Muscle layer of colon (tissue), 2 donors: Measurements from ENCODE around the gene TCF12.

ENCODE experiments used
- H3K27ac ChIP-seq: one replicate; pipeline ENCODE4 v1.7.0; 2013; ENCODE audit warnings: low read depth, mild to moderate bottlenecking, low read length, moderate library complexity
- H3K27me3 ChIP-seq, 2 donors: one replicate each; pipeline ENCODE4 v1.7.0; 2013; ENCODE audit warnings: low read length in 2 of 2, mild to moderate bottlenecking in 2 of 2; ENCODE audit not compliant: insufficient read depth in 2 of 2, control insufficient read depth in 1 of 2
- H3K36me3 ChIP-seq: one replicate; pipeline ENCODE4 v1.7.0; 2013; ENCODE audit warnings: mild to moderate bottlenecking, low read length; ENCODE audit not compliant: insufficient read depth
- H3K4me1 ChIP-seq: one replicate; pipeline ENCODE4 v1.7.0; 2013; ENCODE audit warnings: mild to moderate bottlenecking, low read length; ENCODE audit not compliant: insufficient read depth
- H3K4me3 ChIP-seq, 2 donors: one replicate each; pipeline ENCODE4 v1.7.0; 2013; ENCODE audit warnings: low read length in 2 of 2, low read depth in 1 of 2, mild to moderate bottlenecking in 1 of 2, moderate library complexity in 1 of 2
- H3K9ac ChIP-seq: one replicate; pipeline ENCODE4 v1.7.0; 2013; ENCODE audit warnings: low read length
- H3K9me3 ChIP-seq: one replicate; pipeline ENCODE4 v1.7.0; 2013; ENCODE audit warnings: mild to moderate bottlenecking, low read length
- donor health status: abdominal sarcoma.
- donor health status: Adenocarcinoma of cecum.

TCF12 gene

GRCh38 chr15:57284535-57284934 lies 366.1 kb downstream of the TCF12 start:
- no peaks in the 10 kb centered on the region for H3K9me3 ChIP-seq
- H3K27ac ChIP-seq: no peak overlapping the region
- H3K4me3 ChIP-seq: no peak overlapping the region
- H3K36me3 ChIP-seq: peaks cover 17% of the 10 kb centered on the region
- H3K4me1 ChIP-seq: no peaks in the 10 kb centered on the region
- H3K9ac ChIP-seq: no peak overlapping the region
- no peaks in the 10 kb centered on the region for H3K27me3 ChIP-seq

- Histone ChIP-seq H3K9ac (no peak overlapping the region), H3K27me3 (no peaks in the 10 kb centered on the region), H3K27ac (no peak overlapping the region), H3K9me3 (no peaks in the 10 kb centered on the region), H3K36me3 (peaks cover 17% of the 10 kb centered on the region), H3K4me1 (no peaks in the 10 kb centered on the region), H3K4me3 (no peak overlapping the region)
These were observed 366.9 kb downstream of the TCF12 start for GRCh38 chr15:57285386-57285785.

DNA sequence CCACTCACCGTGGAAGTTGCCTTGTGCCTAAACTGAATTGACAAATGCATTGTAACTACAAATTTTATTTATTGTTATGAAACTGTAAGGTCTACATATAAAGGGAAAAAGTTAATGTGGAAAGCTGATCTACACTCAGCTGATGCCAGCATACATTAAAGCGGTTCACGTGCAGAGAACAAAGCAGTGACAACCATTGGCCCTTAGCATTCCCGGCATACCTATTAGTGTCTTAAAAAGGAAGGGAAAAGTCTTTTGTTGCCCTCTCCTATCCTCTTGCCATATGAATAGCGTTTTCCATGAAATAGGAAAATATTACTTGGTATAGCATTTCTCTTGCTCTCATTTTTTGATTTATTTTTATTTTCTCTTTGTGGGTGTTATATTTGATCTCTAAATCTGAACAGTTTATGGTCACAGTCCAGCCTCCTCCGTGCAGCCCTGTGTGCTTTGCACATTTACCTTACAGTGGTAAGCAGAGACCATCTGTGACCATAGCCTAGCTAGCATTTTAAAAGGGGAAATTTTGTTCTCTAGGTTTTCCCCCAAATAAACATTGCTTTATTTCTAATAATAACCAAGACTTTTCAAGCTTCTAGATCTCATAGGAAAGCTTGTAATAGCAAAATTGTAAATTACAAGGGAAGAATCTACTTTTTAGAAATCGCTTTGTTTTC lies 368.1 kb downstream of the TCF12 start:
- no peak overlapping the region for H3K27ac ChIP-seq
- no peaks in the 10 kb centered on the region for H3K4me1 ChIP-seq
- H3K27me3 ChIP-seq: no peaks in the 10 kb centered on the region
- no peaks in the 10 kb centered on the region for H3K9me3 ChIP-seq
- H3K4me3 ChIP-seq: no peak overlapping the region
- peaks cover 17% of the 10 kb centered on the region for H3K36me3 ChIP-seq
- H3K9ac ChIP-seq: no peak overlapping the region

GRCh38 chr15:57287123-57287521 lies 368.7 kb downstream of the TCF12 start:
- H3K4me3 ChIP-seq: no peak overlapping the region
- peaks cover 17% of the 10 kb centered on the region for H3K36me3 ChIP-seq
- no peaks in the 10 kb centered on the region for H3K27me3 ChIP-seq
- no peaks in the 10 kb centered on the region for H3K4me1 ChIP-seq
- no peaks in the 10 kb centered on the region for H3K9me3 ChIP-seq
- no peak overlapping the region for H3K27ac ChIP-seq
- H3K9ac ChIP-seq: no peak overlapping the region

GRCh38 chr15:57288926-57289580 lies 370.6 kb downstream of the TCF12 start:
- Histone ChIP-seq H3K9ac (no peak overlapping the region), H3K27ac (no peak overlapping the region), H3K4me1 (no peaks in the 10 kb centered on the region), H3K9me3 (no peaks in the 10 kb centered on the region), H3K36me3 (peaks cover 13% of the 10 kb centered on the region), H3K4me3 (no peak overlapping the region), H3K27me3 (no peaks in the 10 kb centered on the region)

DNA sequence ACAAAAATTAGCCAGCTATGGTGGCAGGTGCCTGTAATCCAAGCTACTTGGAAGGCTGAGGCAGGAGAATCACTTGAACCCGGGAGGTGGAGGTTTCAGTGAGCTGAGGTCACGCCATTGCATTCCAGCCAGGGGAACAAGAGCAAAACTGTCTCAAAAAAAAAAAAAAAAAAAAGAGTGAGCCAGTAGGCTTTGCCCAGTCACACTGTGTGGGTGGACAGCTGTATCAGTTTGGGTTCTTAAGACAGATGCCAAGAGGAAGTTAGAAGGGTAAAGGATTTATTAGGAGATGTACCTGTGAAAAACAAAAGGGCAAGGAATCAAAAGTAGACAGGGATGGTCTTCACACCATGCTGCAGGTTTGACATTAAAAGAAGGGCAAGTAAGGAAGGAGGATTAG lies 371.7 kb downstream of the TCF12 start:
- Histone ChIP-seq H3K9me3 (no peaks in the 10 kb centered on the region), H3K4me3 (no peak overlapping the region), H3K36me3 (peaks cover 10% of the 10 kb centered on the region), H3K4me1 (no peaks in the 10 kb centered on the region), H3K9ac (no peak overlapping the region), H3K27me3 (no peaks in the 10 kb centered on the region), H3K27ac (no peak overlapping the region)

GRCh38 chr15:57290826-57291225 lies 372.4 kb downstream of the TCF12 start:
- H3K27me3 ChIP-seq: no peaks in the 10 kb centered on the region
- H3K9ac ChIP-seq: no peak overlapping the region
- no peak overlapping the region for H3K4me3 ChIP-seq
- peaks cover 10% of the 10 kb centered on the region for H3K36me3 ChIP-seq
- no peaks in the 10 kb centered on the region for H3K9me3 ChIP-seq
- no peaks in the 10 kb centered on the region for H3K4me1 ChIP-seq
- H3K27ac ChIP-seq: no peak overlapping the region

DNA sequence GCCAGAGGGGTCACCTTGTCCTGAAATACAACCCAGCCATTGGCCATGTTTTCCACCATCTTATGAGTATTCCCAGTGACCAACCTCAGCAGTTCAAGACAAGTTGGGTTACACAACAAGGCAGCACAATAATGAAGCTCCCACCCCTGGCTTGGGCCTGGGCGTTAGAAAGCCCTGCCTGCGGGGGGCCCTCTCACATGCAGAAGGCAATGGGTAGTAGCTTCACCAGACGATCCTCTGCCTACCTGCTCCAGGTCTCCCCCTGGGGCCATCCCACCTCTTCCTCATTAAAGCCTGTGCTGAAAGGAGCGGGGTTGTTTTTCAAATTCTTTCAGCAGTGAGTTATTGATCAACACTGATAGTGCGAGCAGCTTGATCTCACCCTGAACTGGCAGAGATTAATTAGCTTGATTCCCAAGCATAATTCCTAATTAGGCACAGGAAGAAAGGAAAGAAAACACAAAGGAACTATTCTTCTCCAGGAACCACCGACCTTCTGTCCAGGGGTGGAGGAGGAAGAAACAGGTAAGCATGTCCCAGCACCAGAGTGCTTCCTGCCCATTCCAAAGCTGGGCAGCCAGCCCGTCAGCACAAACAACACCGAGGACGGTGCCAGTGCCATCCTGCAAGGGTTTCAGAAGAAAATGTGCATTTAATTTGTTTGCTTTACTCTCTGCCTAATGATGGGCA lies 378.2 kb downstream of the TCF12 start:
- H3K27ac ChIP-seq: no peak overlapping the region

GRCh38 chr15:57297163-57297593 lies 378.7 kb downstream of the TCF12 start:
- Histone ChIP-seq H3K36me3 (no peaks in the 10 kb centered on the region), H3K27ac (no peak overlapping the region), H3K9ac (no peak overlapping the region), H3K9me3 (no peaks in the 10 kb centered on the region), H3K4me1 (no peaks in the 10 kb centered on the region), H3K27me3 (no peaks in the 10 kb centered on the region), H3K4me3 (no peak overlapping the region)

More for the DNA sequence above, 378.2 kb downstream of the TCF12 start:
- no peak overlapping the region for H3K4me3 ChIP-seq
- no peaks in the 10 kb centered on the region for H3K9me3 ChIP-seq
- no peaks in the 10 kb centered on the region for H3K27me3 ChIP-seq
- no peak overlapping the region for H3K9ac ChIP-seq
- no peaks in the 10 kb centered on the region for H3K4me1 ChIP-seq
- H3K36me3 ChIP-seq: no peaks in the 10 kb centered on the region

DNA sequence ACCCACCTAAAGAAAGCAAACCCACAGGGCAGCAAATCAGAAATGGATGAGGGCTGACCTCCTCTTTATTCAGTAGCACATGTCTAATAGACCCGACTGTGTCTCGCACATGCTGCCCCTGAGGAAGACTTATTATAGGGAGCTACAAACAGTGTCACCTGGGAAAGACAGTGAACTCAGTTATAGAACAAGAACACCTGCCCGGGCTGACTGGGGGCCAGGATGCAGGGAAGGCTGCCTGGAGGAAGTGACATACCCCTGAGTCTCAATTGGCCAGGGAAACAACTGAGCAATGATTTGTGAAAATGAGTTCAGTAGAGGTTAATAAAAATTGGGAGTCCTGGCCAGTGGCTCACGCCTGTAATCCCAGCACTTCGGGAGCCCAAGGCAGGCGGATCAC lies 379.2 kb downstream of the TCF12 start:
- H3K36me3 ChIP-seq: no peaks in the 10 kb centered on the region
- no peaks in the 10 kb centered on the region for H3K27me3 ChIP-seq
- no peak overlapping the region for H3K4me3 ChIP-seq
- no peak overlapping the region for H3K27ac ChIP-seq
- no peaks in the 10 kb centered on the region for H3K9me3 ChIP-seq
- H3K9ac ChIP-seq: no peak overlapping the region
- H3K4me1 ChIP-seq: no peaks in the 10 kb centered on the region

DNA sequence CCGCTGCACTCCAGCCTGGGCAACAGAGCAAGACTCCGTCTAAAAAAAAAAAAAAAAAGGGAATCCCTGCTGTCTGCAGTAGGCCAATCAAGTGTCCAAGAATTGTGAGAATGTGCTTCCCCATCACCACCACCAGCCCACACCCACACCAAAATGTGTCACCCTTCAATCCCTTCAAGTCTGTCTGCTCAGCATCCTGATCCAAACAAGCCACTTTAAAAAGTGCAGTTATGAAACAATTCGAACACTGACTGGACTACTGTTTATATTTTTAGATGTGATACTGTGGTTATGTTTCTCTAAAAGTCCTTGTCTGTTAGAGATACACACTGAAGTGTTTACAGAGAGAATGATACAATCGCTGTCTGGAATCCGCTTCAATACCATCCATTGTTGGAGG lies 379.8 kb downstream of the TCF12 start:
- Histone ChIP-seq H3K27me3 (no peaks in the 10 kb centered on the region), H3K27ac (no peak overlapping the region), H3K9ac (no peak overlapping the region), H3K36me3 (no peaks in the 10 kb centered on the region), H3K9me3 (no peaks in the 10 kb centered on the region), H3K4me3 (no peak overlapping the region), H3K4me1 (no peaks in the 10 kb centered on the region)
